HEK293T (cell line): ENCODE measurements around the gene SULT2B1.
A peak's percentile ranks its signal among the peaks of the same experiment; 100 is the strongest.

ENCODE experiments used
- CTCF ChIA-PET: fragments of 350-600 bp; formaldehyde crosslinking; extraction: SDS; loops from one replicate; lab custom pipeline; 2021; ENCODE audit warnings: antibody characterized with exemption, inconsistent platforms; lab: Yijun Ruan, JAX
- POLR2A ChIA-PET: fragments of 350-600 bp; formaldehyde crosslinking; extraction: SDS; loops from one replicate; lab custom pipeline; 2020; ENCODE audit warnings: antibody characterized with exemption, inconsistent platforms; lab: Yijun Ruan, JAX
- DNase-seq: peaks from one replicate; pipeline ENCODE4 v3.0.0; 2012; ENCODE audit warnings: mixed read lengths; ENCODE audit errors: extremely low spot score
- ARNT ChIP-seq: fragments of 450-650 bp; IDR thresholded peaks from 2 replicates; pipeline ENCODE4 v1.6.1; 2017; ENCODE audit warnings: mild to moderate bottlenecking
- BHLHE40 ChIP-seq: fragments of 450-650 bp; IDR thresholded peaks from 2 replicates; pipeline ENCODE4 v1.6.1; 2016; ENCODE audit warnings: mild to moderate bottlenecking, moderate library complexity, borderline replicate concordance
- CTBP1 ChIP-seq: fragments of 450-650 bp; IDR thresholded peaks from 2 replicates; pipeline ENCODE4 v1.6.1; 2016; ENCODE audit warnings: borderline replicate concordance
- ELF4 ChIP-seq: fragments of 450-650 bp; IDR thresholded peaks from 2 replicates; pipeline ENCODE4 v1.6.1; 2017; ENCODE audit warnings: antibody characterized with exemption
- FOXA1 ChIP-seq: fragments of 450-650 bp; IDR thresholded peaks from 2 replicates; pipeline ENCODE4 v1.6.1; 2016; ENCODE audit warnings: mild to moderate bottlenecking
- FOXK2 ChIP-seq: fragments of 450-650 bp; IDR thresholded peaks from 2 replicates; pipeline ENCODE4 v1.6.1; 2016; ENCODE audit warnings: mild to moderate bottlenecking
- FOXM1 ChIP-seq: fragments of 450-650 bp; IDR thresholded peaks from 2 replicates; pipeline ENCODE4 v1.6.1; 2017; ENCODE audit warnings: mild to moderate bottlenecking, borderline replicate concordance
- HDGF ChIP-seq: fragments of 450-650 bp; IDR thresholded peaks from 2 replicates; pipeline ENCODE4 v1.6.1; 2017; ENCODE audit warnings: antibody characterized with exemption, borderline replicate concordance
- L3MBTL2 ChIP-seq: fragments of 450-650 bp; conservative IDR thresholded peaks from 2 replicates; pipeline ENCODE4 v1.6.1; 2016; ENCODE audit warnings: mild to moderate bottlenecking
- LEF1 ChIP-seq: fragments of 450-650 bp; IDR thresholded peaks from 2 replicates; pipeline ENCODE4 v1.6.1; 2017; ENCODE audit warnings: mild to moderate bottlenecking, borderline replicate concordance
- NFRKB ChIP-seq: fragments of 450-650 bp; IDR thresholded peaks from 2 replicates; pipeline ENCODE4 v1.6.1; 2016; ENCODE audit warnings: mild to moderate bottlenecking, moderate library complexity
- PKNOX1 ChIP-seq: fragments of 450-650 bp; IDR thresholded peaks from 2 replicates; pipeline ENCODE4 v1.6.1; 2016
- SP1 ChIP-seq: fragments of 450-650 bp; IDR thresholded peaks from 2 replicates; pipeline ENCODE4 v1.6.1; 2017
- SUZ12 ChIP-seq: fragments of 450-650 bp; IDR thresholded peaks from 2 replicates; pipeline ENCODE4 v1.6.1; 2016; ENCODE audit warnings: mild to moderate bottlenecking
- TARDBP ChIP-seq: fragments of 450-650 bp; IDR thresholded peaks from 2 replicates; pipeline ENCODE4 v1.6.1; 2016
- ZNF384 ChIP-seq: fragments of 450-650 bp; IDR thresholded peaks from 2 replicates; pipeline ENCODE4 v1.6.1; 2016

SULT2B1 gene

GRCh38 chr19:48611872-48612271 is 59.9 kb downstream of the SULT2B1 start:
- CTCF ChIA-PET: no interaction called here
- TF ChIP-seq L3MBTL2 (no peak), FOXM1 (no peak), CTBP1 (no peak), ZNF384 (no peak), NFRKB (no peak), BHLHE40 (no peak), ELF4 (no peak), HDGF (no peak), LEF1 (no peak), SP1 (no peak), TARDBP (no peak), FOXK2 (no peak), PKNOX1 (no peak), SUZ12 (no peak), FOXA1 (no peak), ARNT (no peak)
- no peak for DNase-seq
- POLR2A ChIA-PET: no interaction called here

GRCh38 chr19:48613024-48613851 is 61.3 kb downstream of the SULT2B1 start:
- POLR2A ChIA-PET: interaction anchor here (0.9 to 1.1 kb wide), 2 partner anchors 11 to 21 kb away, joined by 3 to 4 read pairs; no protein-coding TSS in a partner anchor
- DNase-seq: no peak
- CTCF ChIA-PET: no interaction called here
- TF ChIP-seq LEF1 (no peak), TARDBP (no peak), ZNF384 (no peak), NFRKB (no peak), FOXK2 (no peak), SP1 (no peak), BHLHE40 (no peak), ELF4 (no peak), FOXM1 (no peak)

- ChIA-PET POLR2A (interaction anchor here (0.9 to 1.3 kb wide), 2 partner anchors 10 to 182 kb away, joined by 3 to 4 read pairs; no protein-coding TSS in a partner anchor), CTCF (no interaction called here)
- TF ChIP-seq ELF4 (peak; percentile 41), L3MBTL2 (no peak; the same call in 1 of the 2 replicates)
- no peak for DNase-seq
These were observed 62.0 kb downstream of the SULT2B1 start for GRCh38 chr19:48613852-48614435.

- ChIA-PET POLR2A (interaction anchor here (0.9 to 1.3 kb wide), 3 partner anchors 9 to 181 kb away, joined by 3 to 6 read pairs (median 4); no protein-coding TSS in a partner anchor), CTCF (no interaction called here)
- peak; percentile 39 for DNase-seq
- no peak for TF ChIP-seq SP1
- TF ChIP-seq BHLHE40: no peak
- no peak for TF ChIP-seq TARDBP
- TF ChIP-seq PKNOX1: no peak
- TF ChIP-seq LEF1: no peak
- TF ChIP-seq ZNF384: no peak
- no peak for TF ChIP-seq FOXA1
- no peak for TF ChIP-seq NFRKB
- TF ChIP-seq ARNT: no peak
- no peak for TF ChIP-seq FOXK2
- no peak for TF ChIP-seq FOXM1
- TF ChIP-seq ELF4: no peak
These were observed 62.7 kb downstream of the SULT2B1 start, which contains the start of gene FAM83E for GRCh38 chr19:48614436-48615230. TSS of gene FAM83E (minus strand) at chr19:48615076. CDS start at chr19:48613372, 1,704 bp downstream.

GRCh38 chr19:48615231-48616040 is 63.5 kb downstream of the SULT2B1 start:
- ChIA-PET POLR2A (interaction anchor here (0.7 to 2.0 kb wide), 6 partner anchors 9 to 181 kb away, joined by 3 to 6 read pairs (median 4); partner anchors contain the start of gene CA11), CTCF (no interaction called here)
- DNase-seq: no peak
- TF ChIP-seq CTBP1: no peak
- no peak for TF ChIP-seq HDGF
- no peak for TF ChIP-seq FOXK2
- TF ChIP-seq L3MBTL2: no peak
- TF ChIP-seq ELF4: no peak
- TF ChIP-seq FOXM1: no peak
- no peak for TF ChIP-seq SP1
- no peak for TF ChIP-seq BHLHE40
